BLaER1 treated with 17β-estradiol and CSF1 and Interleukin-3, amounts not matched to agents 10 nM and 100 nM (cell line): ENCODE data around the gene MAU2.

Experiments
- H3K27ac ChIP-seq, 11 experiments: shearing (Covaris generic); formaldehyde crosslinking; 2 replicates each; pipeline ENCODE4 v1.8.1; 2022
- H3K27me3 ChIP-seq, 11 experiments: shearing (Covaris generic); formaldehyde crosslinking; 2 replicates each; pipeline ENCODE4 v1.8.1; 2022
- H3K36me3 ChIP-seq, 11 experiments: shearing (Covaris generic); formaldehyde crosslinking; 2 replicates each; pipeline ENCODE4 v1.8.1; 2022
- H3K4me1 ChIP-seq, 10 experiments: shearing (Covaris generic); formaldehyde crosslinking; 2 replicates each; pipeline ENCODE4 v1.8.1; 2022
- H3K4me2 ChIP-seq, 11 experiments: shearing (Covaris generic); formaldehyde crosslinking; 2 replicates each; pipeline ENCODE4 v1.8.1; 2022
- H3K4me3 ChIP-seq, 10 experiments: shearing (Covaris generic); formaldehyde crosslinking; 2 replicates each; pipeline ENCODE4 v1.8.1; 2022
- H3K9ac ChIP-seq, 11 experiments: shearing (Covaris generic); formaldehyde crosslinking; 2 replicates each; pipeline ENCODE4 v1.8.1; 2022
- H3K9me3 ChIP-seq, 11 experiments: shearing (Covaris generic); formaldehyde crosslinking; replicated peaks in 1 of 11; 2 replicates each; pipeline ENCODE4 v1.8.1; 2022
- H4K20me1 ChIP-seq, 11 experiments: shearing (Covaris generic); formaldehyde crosslinking; 2 replicates each; pipeline ENCODE4 v1.8.1; 2022
- Cebpa-rat ChIP-seq, 11 experiments: shearing (Covaris generic); IDR thresholded peaks; 2 replicates each; pipeline ENCODE4 v1.8.1; 2022

Gene MAU2, protein sequence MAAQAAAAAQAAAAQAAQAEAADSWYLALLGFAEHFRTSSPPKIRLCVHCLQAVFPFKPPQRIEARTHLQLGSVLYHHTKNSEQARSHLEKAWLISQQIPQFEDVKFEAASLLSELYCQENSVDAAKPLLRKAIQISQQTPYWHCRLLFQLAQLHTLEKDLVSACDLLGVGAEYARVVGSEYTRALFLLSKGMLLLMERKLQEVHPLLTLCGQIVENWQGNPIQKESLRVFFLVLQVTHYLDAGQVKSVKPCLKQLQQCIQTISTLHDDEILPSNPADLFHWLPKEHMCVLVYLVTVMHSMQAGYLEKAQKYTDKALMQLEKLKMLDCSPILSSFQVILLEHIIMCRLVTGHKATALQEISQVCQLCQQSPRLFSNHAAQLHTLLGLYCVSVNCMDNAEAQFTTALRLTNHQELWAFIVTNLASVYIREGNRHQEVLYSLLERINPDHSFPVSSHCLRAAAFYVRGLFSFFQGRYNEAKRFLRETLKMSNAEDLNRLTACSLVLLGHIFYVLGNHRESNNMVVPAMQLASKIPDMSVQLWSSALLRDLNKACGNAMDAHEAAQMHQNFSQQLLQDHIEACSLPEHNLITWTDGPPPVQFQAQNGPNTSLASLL

DNA sequence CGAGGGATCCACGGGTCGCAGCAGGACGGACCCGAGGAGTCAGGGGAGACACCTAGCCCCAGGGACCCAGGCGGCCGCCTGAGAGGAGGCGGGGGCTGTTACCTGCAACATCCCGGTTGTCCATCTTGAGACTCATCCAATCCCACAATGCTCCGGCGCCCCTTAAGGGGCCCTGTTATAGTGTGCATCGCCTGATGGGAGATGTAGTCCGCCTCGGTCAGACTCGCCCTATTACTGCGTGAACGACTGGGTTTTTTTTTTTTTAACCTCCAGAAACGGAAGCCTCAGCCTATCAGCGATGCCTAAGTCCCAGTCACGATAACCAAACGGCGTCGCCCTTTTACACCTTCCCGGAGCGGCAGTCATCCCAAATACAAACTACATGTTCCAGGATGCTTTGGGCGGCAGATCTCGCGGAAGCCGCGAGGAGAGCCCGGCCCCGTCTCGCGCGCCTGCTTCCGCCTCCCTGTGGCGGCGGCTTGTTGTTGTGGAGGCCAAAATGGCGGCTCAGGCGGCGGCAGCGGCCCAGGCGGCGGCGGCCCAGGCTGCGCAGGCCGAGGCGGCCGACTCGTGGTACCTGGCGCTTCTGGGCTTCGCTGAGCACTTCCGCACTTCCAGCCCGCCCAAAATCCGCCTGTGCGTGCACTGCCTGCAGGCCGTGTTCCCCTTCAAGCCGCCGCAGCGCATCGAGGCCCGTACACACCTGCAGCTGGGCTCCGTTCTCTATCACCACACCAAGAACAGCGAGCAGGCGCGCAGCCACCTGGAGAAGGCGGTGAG, at the start of gene MAU2, which contains the start of gene SUGP1:
MAU2 (plus strand) TSS at position 469 of the 780 bp plus-strand sequence; CDS start at position 500, 31 bp downstream.
SUGP1 (minus strand) TSS at position 149 of the 780 bp plus-strand sequence; CDS start at position 136, 13 bp downstream.
- Histone ChIP-seq H3K9me3 (no peaks in the 10 kb centered on the region), H4K20me1 (peaks cover 24 to 76% (median 38%) of the 10 kb centered on the region in 11 experiments; a peak in 20 of 22 replicates), H3K36me3 (peaks cover 39 to 58% (median 49%) of the 10 kb centered on the region in 11 experiments), H3K4me1 (peaks cover 33 to 50% (median 44%) of the 10 kb centered on the region in 10 experiments), H3K27ac (peak within 1 kb of the TSS; percentile 89 to 99 (median 97)), H3K4me3 (peak within 1 kb of the TSS; percentile 75 to 100 (median 97)), H3K4me2 (peak within 1 kb of the TSS; percentile 88 to 100 (median 95)), H3K27me3 (no peaks in the 10 kb centered on the region), H3K9ac (peak within 1 kb of the TSS; percentile 88 to 100 (median 98))
- no peak for TF ChIP-seq Cebpa-rat (IDR thresholded peaks at IDR 0.05)

DNA sequence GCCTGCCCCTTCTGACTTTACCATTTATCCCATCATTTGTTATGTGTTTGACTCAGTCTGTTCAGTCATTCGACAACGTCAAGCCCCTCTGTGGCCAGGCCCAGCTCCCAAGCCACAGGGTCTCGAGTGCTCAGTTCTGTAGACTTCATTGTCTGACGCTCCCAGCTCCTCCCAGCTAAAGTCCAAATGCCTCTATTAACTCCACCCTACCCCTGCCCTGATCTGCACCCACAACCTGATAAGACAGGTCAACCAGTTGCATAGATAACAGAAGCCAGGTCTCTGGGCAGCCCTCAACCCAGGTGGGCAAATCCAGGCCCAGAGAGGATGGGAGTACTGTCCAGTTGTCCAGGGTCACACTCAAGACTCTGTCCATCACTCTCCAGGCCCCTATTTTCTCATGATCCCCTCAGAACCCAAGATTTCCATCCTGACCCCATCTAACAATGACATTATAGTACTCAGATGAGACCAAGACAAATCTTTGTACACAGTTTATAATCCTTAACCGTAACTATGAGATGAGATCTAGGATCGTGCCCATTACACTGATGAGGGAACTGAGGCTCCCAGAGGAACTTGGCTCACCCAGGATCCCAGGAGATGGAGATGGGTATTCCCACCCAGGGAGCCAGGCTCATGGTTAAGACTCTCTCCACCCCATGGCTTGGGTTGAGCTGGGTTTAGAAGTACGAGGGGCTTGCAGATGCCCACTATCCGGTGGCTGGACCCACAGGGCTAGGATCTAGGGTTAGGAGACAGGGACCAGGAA, 48.6 kb upstream of the MAU2 start:
- no peak overlapping the region for H3K4me3 ChIP-seq
- TF ChIP-seq Cebpa-rat (IDR thresholded peaks at IDR 0.05), result no peak
- H3K9me3 ChIP-seq, result no peaks in the 10 kb centered on the region
- no peaks in the 10 kb centered on the region for H3K27me3 ChIP-seq
- no peak overlapping the region for H3K27ac ChIP-seq
- peaks cover 17 to 31% (median 22%) of the 10 kb centered on the region in 11 experiments for H3K36me3 ChIP-seq
- no peak overlapping the region for H3K9ac ChIP-seq
- H3K4me2 ChIP-seq, result no peak overlapping the region
- H4K20me1 ChIP-seq, result peaks cover 0 to 28% (median 0%) of the 10 kb centered on the region in 11 experiments; a peak in 8 of 22 replicates
- H3K4me1 ChIP-seq, result peaks cover 0 to 23% (median 9%) of the 10 kb centered on the region in 10 experiments; a peak in 14 of 20 replicates

DNA sequence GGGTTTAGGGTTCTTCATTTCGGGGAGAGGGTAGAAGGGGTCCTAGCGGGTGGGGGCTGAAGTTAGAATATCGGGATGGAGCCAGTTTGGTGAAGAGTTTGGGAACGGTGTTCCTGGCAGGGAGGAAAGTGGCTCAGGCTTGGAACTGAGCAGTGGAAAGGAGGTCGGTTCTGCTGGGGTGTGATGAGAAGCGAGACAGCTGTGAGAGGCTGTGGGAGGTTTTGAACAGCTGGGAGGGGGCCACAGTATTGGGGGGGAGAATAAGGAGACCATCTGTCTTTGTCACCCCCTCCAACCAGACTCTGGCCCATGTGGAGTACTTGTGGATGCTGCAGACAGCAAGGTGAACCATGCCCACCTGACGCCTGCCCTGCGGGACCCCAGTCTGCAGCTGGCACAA, 46.5 kb upstream of the MAU2 start:
- Histone ChIP-seq H3K27me3 (no peaks in the 10 kb centered on the region), H3K36me3 (peaks cover 37 to 51% (median 41%) of the 10 kb centered on the region in 11 experiments), H3K4me3 (no peak overlapping the region), H3K4me2 (no peak overlapping the region), H3K9ac (no peak overlapping the region), H3K27ac (no peak overlapping the region), H3K9me3 (no peaks in the 10 kb centered on the region), H3K4me1 (peaks cover 0 to 19% (median 8%) of the 10 kb centered on the region in 10 experiments; a peak in 14 of 20 replicates), H4K20me1 (peaks cover 0 to 46% (median 0%) of the 10 kb centered on the region in 11 experiments; a peak in 7 of 22 replicates)
- TF ChIP-seq Cebpa-rat (IDR thresholded peaks at IDR 0.05), result no peak

DNA sequence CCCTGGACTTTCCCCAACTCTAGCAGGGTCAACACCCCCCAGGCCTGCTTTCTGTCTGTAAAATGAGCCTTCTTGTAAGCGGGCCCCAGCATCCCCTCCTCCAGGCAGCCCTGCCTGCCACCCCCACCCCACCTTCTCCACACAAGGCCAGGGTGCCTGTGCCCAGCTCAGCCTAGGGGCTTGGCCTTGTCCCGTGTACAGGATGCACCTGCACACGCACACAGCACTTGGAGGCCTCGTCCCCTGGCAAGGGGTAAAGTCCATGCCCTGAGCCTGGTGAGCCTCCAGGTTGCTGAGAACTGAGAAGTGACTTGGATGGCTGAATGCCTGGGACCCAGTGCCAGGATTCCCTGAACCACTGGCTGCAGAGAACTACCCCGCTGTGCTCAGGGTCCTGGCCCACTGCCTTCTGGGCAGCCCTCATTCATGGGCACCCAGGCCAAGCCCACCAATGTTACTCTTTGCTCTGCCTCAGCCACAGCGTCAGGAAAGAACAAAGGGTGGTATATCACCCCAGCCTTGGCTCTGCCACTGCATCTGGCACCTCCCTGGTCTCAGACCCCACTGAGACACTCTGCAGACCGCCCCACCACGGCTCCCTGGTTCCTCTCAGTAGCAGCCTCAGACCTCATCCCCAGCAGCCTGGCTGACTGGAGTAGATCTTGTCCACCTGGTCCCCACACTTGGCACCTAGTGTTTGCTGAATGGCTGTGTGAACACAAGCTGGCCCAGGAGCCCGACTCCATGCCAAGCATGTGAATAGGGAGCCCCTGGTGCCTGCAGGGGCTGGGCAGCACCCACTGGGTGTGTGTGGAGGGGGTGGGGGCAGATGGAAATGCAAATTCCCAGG, 45.7 kb upstream of the MAU2 start:
- TF ChIP-seq Cebpa-rat (IDR thresholded peaks at IDR 0.05), result no peak
- peak overlapping the region in 2 of 11 experiments; percentile 3 to 30; a peak in 4 of 22 replicates for H3K4me2 ChIP-seq
- H3K9ac ChIP-seq, result peak overlapping the region in 4 of 11 experiments; percentile 9 to 37 (median 24); a peak in 1 of 22 replicates
- no peak overlapping the region for H3K4me3 ChIP-seq
- H3K27me3 ChIP-seq, result no peaks in the 10 kb centered on the region
- no peak overlapping the region for H3K27ac ChIP-seq
- H3K9me3 ChIP-seq, result no peaks in the 10 kb centered on the region
- H4K20me1 ChIP-seq, result peaks cover 0 to 54% (median 0%) of the 10 kb centered on the region in 11 experiments; a peak in 7 of 22 replicates
- H3K4me1 ChIP-seq, result peaks cover 0 to 14% (median 5%) of the 10 kb centered on the region in 10 experiments; a peak in 11 of 20 replicates
- H3K36me3 ChIP-seq, result peaks cover 45 to 59% (median 49%) of the 10 kb centered on the region in 11 experiments

DNA sequence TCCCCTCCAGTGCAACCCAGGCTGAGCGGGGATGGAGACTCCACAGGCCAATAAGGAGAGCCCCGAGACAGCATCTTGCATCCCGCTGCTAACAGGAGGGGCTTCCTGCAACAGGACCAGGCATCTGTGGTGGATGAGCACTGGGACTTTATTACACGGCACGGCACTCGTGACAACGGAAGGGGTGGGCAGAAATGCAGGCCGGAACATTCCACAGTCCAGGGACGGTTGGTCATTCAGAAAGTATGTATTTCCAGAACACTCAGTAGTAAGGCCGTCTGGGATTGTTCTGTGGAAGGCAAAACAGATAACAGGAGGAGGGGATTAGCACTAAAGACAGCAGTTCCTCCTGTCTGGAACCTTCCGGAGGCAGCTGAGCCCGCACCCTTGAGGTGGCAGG, 44.2 kb upstream of the MAU2 start:
- Histone ChIP-seq H3K9me3 (no peaks in the 10 kb centered on the region), H4K20me1 (peaks cover 0 to 67% (median 8%) of the 10 kb centered on the region in 11 experiments; a peak in 10 of 22 replicates), H3K4me2 (no peak overlapping the region), H3K36me3 (peaks cover 58 to 74% (median 64%) of the 10 kb centered on the region in 11 experiments), H3K27me3 (no peaks in the 10 kb centered on the region), H3K4me1 (peaks cover 0 to 28% (median 9%) of the 10 kb centered on the region in 10 experiments; a peak in 10 of 20 replicates), H3K9ac (no peak overlapping the region), H3K27ac (no peak overlapping the region), H3K4me3 (no peak overlapping the region)
- TF ChIP-seq Cebpa-rat (IDR thresholded peaks at IDR 0.05), result no peak

DNA sequence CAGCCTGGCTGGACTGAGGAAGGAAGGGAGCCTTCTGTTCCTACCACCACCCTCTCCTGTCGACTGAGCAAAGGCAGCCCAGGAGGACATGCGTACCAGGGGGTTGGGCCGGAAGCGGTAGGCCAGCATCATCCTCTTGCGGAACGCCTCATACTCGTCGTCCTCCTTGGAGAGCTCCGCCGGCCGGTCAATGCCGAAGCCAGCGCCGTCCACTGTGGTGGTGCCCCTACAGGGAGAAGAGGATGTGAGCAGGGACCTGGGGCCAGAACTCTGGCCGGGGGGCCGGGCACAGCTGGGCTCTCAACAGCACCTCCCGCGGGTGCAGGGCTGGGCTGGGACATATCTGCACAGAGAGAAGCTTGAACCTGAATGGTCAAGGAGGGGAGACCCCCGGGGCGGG, 43.8 kb upstream of the MAU2 start:
- Histone ChIP-seq H3K9me3 (no peaks in the 10 kb centered on the region), H3K36me3 (peaks cover 63 to 78% (median 69%) of the 10 kb centered on the region in 11 experiments), H3K27ac (no peak overlapping the region), H3K27me3 (no peaks in the 10 kb centered on the region), H3K4me1 (peaks cover 0 to 29% (median 9%) of the 10 kb centered on the region in 10 experiments; a peak in 10 of 20 replicates), H4K20me1 (peaks cover 0 to 69% (median 11%) of the 10 kb centered on the region in 11 experiments; a peak in 10 of 22 replicates), H3K9ac (no peak overlapping the region), H3K4me2 (no peak overlapping the region), H3K4me3 (no peak overlapping the region)
- TF ChIP-seq Cebpa-rat (IDR thresholded peaks at IDR 0.05), result no peak

DNA sequence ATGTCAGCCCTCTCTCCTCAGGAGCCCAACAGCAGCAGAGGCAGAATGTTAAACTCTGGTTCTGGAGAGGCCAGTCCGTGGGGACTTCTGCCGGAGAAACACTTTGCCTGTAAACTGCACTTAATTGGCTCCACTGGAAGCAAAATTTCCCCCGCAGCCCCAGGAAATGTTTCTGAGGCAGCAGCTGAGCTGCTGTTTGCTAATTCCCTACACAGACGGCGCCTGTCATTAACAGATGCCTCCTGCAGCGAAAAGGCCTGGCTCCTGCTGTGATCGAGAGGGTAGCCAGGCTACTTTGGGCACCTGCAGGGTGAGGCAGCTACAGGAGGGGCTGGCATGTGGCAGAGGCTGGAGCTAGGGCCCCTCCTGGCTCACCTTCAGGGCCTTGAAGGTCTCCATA, 42.3 kb upstream of the MAU2 start:
- Histone ChIP-seq H3K36me3 (peaks cover 78 to 93% (median 81%) of the 10 kb centered on the region in 11 experiments), H3K4me1 (peaks cover 0 to 29% (median 9%) of the 10 kb centered on the region in 10 experiments; a peak in 10 of 20 replicates), H3K9ac (no peak overlapping the region), H3K27ac (no peak overlapping the region), H4K20me1 (peaks cover 0 to 69% (median 12%) of the 10 kb centered on the region in 11 experiments; a peak in 10 of 22 replicates), H3K4me2 (no peak overlapping the region), H3K9me3 (no peaks in the 10 kb centered on the region), H3K27me3 (no peaks in the 10 kb centered on the region), H3K4me3 (no peak overlapping the region)
- no peak for TF ChIP-seq Cebpa-rat (IDR thresholded peaks at IDR 0.05)
